ENCODE data around the gene PHF21B.
A peak's percentile ranks its signal among the peaks of the same experiment; 100 is the strongest.
"Not testable (repeated sequence)": the region's sequence is repeated elsewhere in the genome, so short reads cannot be mapped to it uniquely, and the experiment has no call there.

The PHF21B gene

DNA sequence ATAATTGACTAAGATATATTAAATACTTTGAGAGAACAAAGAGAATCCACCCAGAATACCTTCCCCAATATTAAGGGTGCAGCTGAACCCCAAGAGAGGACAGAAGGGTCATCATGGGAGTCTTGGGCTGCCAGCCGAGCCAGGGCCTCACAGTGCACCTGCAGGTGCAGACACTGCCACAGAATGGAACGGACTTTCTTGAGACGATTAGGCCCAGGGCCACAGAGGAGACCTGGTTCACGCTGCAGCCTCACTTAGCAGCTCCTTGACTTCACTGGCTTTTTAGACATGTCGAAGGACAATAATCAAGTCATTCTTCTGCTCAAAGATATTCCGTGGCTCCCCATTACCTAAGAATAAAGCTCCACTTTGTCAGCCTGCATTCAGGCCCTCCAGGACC, 100.6 kb downstream of the PHF21B start:
- peak in 1 of 42 donors; percentile 23 for DNase-seq
- intact Hi-C loops (cut with DNase I), result no loop called here

DNA sequence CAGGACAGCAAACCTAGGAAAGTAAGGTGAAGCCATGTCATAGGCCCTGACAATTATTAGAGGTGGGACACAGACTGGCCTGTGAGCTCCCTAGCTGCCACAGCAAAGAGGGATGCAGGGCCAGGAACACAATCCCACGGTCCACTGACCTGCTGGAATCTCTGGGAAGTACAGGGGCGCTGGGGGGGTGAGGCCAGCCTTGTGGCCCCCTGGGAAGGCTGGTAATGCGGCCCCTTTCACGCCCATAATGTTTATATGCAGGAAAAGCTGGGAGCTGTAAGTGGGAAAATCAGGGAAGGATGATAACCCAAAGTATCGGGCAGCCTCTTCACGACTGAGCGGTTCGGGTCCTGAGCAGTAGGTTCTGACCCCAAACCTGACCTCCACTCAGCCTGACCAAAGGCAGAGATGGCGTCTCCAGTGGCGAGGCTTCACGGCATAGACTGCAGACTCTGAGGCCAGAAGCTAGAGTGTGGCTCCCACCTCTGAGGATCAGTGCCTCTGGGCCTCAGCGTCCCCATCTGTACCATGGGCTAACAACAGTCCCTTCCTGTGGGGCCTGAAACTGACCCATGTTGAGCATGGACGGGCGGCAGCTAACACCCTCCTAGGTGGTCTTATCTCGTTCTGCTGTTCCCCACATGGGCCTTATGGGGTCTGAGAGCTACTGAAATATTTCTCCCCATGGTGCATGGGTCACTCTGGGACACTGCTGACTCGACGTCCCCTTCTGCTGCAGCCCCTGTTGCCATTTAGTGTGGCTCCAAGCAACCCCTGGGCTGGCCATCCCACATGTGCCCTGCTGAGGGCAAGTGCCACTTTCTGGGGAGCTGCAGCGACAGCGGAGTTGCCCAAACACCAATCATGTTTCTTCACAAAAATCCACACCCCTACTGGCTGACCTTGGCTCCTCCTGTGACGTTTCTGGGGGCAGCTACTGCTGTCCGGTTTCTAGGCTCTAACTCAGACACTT, 101.8 kb downstream of the PHF21B start:
- DNase-seq, result peak in 3 of 42 donors; percentile 7 to 30 (median 14)
- intact Hi-C loops (cut with DNase I), result no loop called here

DNA sequence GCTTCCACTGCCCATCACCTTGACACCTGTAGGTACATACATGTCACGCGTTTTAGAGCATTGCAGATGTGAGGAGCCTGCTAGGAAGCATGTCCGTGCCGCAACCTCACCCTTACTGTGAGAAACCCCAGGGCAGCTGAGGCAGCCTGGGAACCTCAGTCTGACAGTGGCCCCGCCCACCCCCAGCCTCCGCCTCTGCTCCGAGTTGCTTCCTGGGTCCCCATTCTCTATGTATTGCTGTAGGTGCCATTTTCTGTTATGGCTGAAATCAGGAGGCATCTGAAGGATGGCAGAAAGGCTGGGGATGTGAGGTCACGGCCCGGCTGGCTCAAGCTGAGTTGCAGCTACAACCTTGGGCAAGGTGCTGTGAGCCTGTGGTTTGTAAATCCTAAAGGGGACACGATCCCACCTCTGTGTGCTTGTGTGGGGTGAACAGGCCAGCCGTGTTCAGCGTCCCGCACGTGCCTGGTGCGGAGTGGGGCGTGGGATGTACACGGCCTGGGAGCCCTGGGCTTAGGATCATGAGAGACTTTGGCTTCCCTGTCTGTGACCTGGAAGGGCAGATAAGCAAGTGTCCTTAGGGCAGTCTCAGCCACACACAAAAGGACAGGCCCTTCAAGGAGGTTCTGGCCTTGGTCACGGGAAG, 102.7 kb downstream of the PHF21B start:
- intact Hi-C loops (cut with DNase I), result no loop called here
- DNase-seq, result peak in 2 of 42 donors; percentile 14 to 20

DNA sequence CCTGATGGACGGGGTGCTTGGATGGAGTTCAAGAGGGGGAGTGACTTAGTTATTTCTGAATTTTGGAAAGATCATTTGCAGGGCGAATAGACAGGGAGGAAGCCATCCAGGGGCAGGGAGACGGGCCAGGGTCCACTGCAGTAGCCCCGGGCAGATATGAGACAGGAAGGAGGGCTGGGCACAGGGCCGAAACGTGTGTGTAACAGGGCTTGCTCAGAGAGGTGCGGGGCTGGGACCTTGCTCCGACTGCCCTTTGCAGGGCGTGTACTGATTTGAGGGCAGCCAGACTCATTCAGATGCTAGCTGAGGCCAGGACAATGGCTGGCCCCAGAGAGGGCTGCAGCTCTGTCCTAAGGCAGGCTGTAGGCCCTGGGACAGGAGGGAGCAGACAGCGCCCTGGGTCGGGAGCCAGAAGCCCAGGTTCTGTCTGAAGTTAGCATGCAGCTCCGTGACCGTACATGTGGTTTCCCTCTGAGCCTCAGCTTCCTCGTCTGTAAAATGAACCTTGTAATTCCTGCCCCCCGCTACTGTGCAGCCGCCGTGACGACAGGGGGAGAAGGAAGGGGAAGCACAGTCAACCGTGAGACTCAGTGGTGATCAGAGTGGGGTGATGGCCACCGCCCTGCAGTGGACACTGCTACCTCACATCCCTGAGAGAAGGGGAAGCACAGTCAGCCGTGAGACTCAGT, 103.4 kb downstream of the PHF21B start:
- DNase-seq, result peak in 3 of 42 donors; percentile 8 to 27 (median 16)
- intact Hi-C loops (cut with DNase I), result no loop called here

DNA sequence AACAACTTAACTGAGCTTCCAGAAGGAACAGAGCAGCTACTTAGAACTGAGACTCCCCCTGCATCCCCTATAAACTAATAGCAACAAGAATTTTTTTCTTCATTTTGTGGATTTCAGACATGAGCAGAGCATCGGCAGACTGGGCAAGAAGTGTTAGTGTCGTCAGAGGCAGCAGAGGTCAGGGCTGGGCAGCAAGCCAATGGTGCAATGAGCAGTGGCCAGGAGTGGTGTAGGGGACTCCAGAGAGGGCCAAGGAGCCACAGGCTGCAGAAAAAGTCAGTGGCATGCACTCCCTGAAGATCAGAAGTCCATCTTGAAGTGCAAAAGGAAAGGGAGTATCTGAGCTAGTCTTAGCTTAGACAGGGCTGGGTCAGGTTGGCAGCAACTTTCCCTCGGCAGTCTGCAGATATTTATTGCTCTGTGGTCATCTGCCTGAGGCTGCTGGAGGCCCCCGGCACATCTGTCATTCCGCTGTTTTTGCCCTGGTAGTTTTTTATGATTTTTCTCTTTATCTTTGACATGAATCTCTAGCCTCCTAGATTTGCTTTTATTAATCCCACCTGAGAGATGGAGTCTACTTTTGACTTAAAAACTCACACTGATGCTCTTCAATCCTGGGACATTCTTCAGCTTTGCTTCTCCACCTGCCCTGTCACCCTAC, 105.2 kb downstream of the PHF21B start:
- intact Hi-C loops (cut with DNase I), result not testable (repeated sequence)
- DNase-seq, result peak in 1 of 42 donors; percentile 16

DNA sequence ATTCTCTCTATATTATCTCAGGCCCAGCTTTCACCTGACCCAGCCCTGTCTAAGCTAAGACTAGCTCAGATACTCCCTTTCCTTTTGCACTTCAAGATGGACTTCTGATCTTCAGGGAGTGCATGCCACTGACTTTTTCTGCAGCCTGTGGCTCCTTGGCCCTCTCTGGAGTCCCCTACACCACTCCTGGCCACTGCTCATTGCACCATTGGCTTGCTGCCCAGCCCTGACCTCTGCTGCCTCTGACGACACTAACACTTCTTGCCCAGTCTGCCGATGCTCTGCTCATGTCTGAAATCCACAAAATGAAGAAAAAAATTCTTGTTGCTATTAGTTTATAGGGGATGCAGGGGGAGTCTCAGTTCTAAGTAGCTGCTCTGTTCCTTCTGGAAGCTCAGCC, 106.6 kb downstream of the PHF21B start:
- DNase-seq; intact Hi-C loops (cut with DNase I): not testable (repeated sequence)

DNA sequence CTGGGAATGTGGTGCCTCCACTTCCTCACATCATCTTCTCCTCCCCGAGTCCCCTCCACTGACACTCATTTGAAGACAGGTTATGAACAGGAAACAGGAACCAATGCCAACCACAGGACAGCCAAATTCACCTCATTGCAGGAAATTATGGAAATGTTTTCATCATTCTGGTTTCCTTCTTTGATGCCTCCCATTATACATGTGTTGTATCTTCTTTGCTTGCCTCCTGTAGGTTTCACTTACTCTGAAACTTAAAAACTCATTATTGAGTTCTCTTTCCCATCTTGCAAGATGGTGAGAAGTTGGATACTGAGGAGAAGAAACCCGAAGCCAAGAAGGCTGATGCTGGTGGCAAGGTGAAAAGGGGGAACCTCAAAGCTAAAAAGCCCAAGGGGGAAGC, 108.5 kb downstream of the PHF21B start:
- no peak for DNase-seq
- intact Hi-C loops (cut with DNase I), result no loop called here

DNA sequence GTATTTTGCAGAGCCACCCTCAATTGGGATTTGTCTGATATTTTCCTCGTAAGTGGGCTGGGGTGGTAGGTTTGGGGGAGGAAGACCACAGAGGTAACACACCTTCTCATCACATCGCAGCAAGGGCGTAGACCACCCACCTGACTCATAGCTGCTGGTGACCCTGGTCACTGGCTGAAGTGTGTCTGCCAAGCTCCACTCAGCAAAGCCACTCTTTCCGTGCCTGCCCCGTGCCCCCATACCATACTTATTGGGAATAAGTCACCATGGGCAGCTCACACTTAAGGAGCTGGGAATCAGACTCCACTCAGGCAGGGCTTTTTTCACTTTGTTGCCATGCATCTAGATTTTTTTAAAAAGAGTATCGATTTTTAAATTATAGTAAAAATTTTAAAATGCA, 111.6 kb downstream of the PHF21B start:
- DNase-seq, result peak in 6 of 42 donors; percentile 2 to 21 (median 11)
- intact Hi-C loops (cut with DNase I), result no loop called here

DNA sequence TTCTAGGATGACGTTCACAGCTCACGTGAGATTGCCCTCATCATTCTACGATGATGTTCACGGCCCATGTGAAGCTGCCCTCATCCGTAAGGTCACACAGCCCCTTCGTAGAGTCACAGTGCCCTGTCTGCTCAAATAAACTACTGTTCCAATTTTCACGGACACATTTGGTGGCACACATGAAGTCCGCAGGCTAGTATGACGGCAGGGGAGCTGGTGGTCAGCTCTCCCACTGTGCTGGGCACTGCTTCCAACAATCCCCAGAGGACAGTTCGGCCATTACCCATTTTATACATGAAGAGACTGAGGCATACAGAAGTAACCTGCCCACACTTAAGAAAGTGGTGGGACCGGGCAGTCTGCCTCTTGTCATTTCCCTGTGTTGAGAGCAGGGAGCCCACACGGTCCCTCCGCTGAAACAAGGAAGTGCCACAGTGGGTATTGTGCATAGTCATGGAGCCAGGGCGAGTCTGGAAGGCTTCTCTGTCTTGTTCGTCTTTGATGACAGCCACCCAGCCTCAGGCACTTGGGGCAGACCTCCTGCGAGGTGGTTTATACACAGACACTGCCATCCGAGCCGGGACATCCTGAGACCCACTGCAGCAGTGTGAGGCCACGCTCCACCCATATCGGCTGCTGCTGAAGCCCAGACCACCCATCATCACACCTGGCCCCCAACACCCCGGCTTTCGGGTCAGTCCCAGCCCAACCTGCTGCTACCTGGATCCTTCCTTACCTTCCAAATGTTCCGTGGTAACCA, 114.3 kb downstream of the PHF21B start:
- intact Hi-C loops (cut with DNase I), result no loop called here
- DNase-seq, result peak in 6 of 42 donors; percentile 5 to 19 (median 12)

DNA sequence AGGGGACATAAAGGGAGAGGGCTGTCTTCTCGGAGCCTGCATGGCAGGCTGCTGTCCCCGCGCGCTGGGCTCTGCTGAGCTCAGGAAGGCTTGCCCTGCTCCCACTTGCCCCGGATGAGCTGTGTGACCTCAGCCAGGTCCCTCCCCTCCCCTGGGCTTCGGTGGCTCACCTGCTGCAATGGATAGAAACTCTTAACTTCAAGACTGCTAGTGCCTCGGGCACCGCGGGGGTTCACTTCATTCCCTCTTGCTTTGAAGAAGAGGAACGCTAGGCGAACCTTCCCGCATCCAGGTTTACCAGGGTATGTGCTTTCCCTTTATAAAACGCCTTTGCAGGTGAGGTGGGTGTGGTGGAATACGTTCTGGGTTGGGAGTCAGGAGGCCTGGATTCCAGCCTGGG, 115.0 kb downstream of the PHF21B start:
- peak in 6 of 42 donors; percentile 3 to 28 (median 7) for DNase-seq
- intact Hi-C loops (cut with DNase I), result no loop called here

DNA sequence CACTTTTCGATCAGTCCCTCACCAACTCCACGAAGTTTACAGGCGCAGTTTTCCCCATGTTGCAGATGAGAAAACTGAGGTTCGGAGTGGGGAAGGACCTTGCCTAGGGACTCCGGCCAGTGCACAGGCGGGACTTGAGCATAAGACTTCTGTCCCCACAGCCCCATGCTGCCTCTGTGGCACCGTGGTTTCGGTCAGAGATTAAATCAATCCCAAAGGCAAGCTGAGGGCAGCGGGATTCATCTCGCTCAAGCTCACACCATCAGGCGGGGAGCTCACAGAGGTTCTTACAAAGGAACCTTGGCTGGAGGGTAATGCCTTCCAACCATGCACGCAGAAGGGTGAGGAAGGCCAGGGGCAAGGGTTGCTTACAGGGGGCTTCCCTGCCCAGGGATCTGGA, 115.5 kb downstream of the PHF21B start:
- intact Hi-C loops (cut with DNase I), result no loop called here
- peak in 4 of 42 donors; percentile 7 to 17 (median 13) for DNase-seq

DNA sequence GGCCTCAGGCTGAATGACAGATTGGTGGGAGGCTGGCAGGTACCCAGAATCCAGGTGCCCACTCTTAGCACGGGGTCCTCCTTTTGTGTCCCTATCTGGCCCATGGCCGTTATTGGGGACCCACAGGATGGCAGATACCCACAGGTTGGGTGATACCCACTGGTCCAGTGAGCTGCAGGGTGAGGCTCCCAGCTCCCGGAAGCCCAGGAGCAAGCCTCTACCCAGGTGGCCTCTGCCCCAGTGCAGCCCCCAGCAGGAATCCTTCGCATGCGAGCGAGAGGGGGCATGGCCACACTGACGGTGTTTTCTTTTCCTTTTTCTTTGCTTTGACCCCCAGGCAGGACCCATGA, 116.1 kb downstream of the PHF21B start:
- intact Hi-C loops (cut with DNase I), result no loop called here
- peak in 4 of 42 donors; percentile 3 to 33 (median 12) for DNase-seq

DNA sequence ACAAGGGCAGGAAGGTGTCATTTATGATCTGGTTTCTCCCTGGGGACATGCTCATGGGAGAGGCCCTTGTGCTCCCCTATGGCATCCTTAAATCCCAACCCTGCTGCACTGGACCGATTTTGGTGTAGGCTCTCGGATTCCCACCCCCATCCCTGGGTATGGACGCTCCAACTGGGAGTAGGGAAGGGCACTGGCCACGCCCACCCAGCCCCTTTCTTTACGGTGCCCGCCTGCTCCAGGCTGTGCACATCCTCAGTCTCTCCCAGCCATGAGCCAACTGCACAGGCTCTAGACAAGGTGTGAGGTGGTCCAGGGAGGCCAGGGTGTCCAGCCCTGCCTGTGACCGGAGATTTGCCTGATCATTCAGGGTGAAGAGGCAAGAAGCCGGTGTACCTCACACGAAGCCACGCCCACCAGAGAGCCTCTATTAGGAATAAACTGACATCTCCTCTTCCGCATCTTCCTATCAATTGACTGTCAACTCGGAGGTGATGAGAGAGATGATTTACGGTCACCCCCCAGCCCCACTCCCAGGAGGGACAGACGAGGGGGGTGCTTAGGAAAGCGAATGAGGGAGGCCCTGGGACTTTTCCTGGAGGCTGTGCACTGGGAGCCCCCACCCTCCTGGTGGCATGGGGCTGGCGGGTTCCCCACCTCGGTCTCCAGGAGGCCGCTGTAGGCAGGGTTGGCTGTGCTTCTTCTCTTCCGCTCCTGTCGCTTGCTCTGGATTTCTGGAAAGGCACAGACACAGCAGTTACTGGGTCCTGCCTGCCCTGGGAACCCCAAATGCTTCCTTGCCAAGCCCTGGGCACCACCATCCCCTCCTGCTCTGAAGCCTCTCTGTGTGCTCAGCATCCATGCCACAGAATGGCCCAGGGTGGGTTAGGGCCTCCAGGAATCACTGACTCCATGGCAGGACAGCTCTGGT, 116.7 kb downstream of the PHF21B start:
- peak in 5 of 42 donors; percentile 4 to 23 (median 7) for DNase-seq
- intact Hi-C loops (cut with DNase I), result no loop called here

DNA sequence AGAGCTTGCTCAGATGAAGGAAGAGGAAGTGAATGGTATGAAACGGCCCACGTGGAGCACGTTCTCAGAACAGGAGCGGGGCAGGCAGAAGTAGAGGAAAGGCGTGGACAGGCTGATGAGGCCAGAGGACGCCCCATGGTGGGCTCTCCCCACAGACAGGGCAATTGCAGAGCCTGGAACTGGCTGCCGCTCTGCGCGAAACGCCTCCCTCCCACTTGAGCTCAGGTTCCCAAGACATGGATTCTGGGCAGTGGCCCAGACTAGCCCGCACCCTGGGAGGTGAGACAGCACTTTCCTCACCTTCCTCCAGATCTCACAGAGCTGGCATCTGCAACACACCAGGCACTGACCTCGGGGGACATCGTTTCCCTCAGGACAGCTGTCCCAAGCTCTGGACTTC, 117.6 kb downstream of the PHF21B start:
- DNase-seq, result peak in 5 of 42 donors; percentile 3 to 29 (median 10)
- intact Hi-C loops (cut with DNase I), result no loop called here

DNA sequence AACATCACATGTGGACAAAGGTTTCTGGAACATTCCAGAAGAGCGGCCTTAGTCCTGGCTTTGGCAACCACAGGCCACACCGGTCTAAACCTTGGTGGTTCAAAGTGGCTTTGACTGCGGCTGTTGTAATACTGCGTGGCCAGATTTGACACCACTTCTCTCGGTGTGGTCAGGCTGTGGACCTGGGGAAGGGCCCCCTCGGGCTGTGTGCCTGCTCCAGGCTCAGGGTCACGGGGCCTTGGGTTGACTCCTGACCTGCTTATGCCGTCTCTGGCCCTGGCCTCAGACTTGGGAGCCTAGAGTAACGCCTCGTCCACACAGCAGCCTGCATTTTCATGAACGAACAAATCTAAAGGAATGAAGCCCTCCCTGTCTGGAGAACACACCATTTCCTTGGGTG, 118.0 kb downstream of the PHF21B start:
- intact Hi-C loops (cut with DNase I), result no loop called here
- peak in 4 of 42 donors; percentile 5 to 15 (median 12) for DNase-seq

DNA sequence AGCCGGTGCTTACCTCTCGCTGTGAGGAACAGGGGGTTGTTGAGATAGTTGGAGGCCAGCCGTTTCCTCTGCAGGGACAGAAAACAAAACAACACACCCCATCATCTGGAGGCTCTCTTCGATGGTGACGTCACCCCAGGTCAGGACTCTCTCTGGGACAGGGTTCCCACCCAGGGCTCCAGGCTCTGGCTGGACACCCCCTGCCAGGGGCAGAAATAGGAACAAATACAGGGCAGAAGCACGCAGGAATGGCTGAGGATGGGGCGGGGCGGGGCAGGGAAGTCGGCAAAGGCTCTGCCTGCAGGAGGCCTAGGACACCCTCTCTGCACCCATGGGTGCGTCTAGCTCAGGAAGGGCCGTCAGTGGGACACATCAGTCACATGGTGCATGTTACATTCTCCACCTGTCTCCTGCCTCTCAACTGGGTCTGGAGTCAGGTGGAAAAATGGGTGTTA, 118.5 kb downstream of the PHF21B start:
- peak in 2 of 42 donors; percentile 6 to 25 for DNase-seq
- intact Hi-C loops (cut with DNase I), result no loop called here

All from head of caudate nucleus (tissue), 42 donors.